ENCODE measurements around the gene PYCR2.
"Not testable (repeated sequence)": the region's sequence is repeated elsewhere in the genome, so short reads cannot be mapped to it uniquely, and the experiment has no call there.

The PYCR2 gene

GRCh38 chr1:225941942-225942222, 17.8 kb upstream of the PYCR2 start:
- DNase-seq (ENCODE audit: low read depth) = no peak
- no peak overlapping the region for H3K4me3 ChIP-seq (ENCODE audit: low read length)
- no peak for TF ChIP-seq CTCF (conservative IDR thresholded peaks at IDR 0.05; ENCODE audit: low read depth, low read length)

- DNase-seq (ENCODE audit: low read depth) = no peak
- TF ChIP-seq CTCF (conservative IDR thresholded peaks at IDR 0.05; ENCODE audit: low read depth, low read length) = no peak
- H3K4me3 ChIP-seq (ENCODE audit: low read length) = no peak within 1 kb of the TSS
Measured at GRCh38 chr1:225941187-225941941, 17.3 kb upstream of the PYCR2 start, which contains the start of gene LEFTY2. Gene LEFTY2, minus strand, starts transcription at chr1:225941220. Its CDS starts 80 bp downstream, at chr1:225941140.

GRCh38 chr1:225940385-225941151, 16.5 kb upstream of the PYCR2 start:
- no peak for DNase-seq (ENCODE audit: low read depth)
- H3K4me3 ChIP-seq (ENCODE audit: low read length) = no peak overlapping the region
- no peak for TF ChIP-seq CTCF (conservative IDR thresholded peaks at IDR 0.05; ENCODE audit: low read depth, low read length)

- not testable (repeated sequence) for H3K4me3 ChIP-seq (ENCODE audit: low read length); DNase-seq (ENCODE audit: low read depth)
Measured at GRCh38 chr1:225939939-225940310, 15.9 kb upstream of the PYCR2 start.

GRCh38 chr1:225939097-225939938, 15.3 kb upstream of the PYCR2 start:
- not testable (repeated sequence) for H3K4me3 ChIP-seq (ENCODE audit: low read length); DNase-seq (ENCODE audit: low read depth)

GRCh38 chr1:225937048-225937968, 13.3 kb upstream of the PYCR2 start:
- no peak for TF ChIP-seq CTCF (conservative IDR thresholded peaks at IDR 0.05; ENCODE audit: low read depth, low read length)
- no peak overlapping the region for H3K4me3 ChIP-seq (ENCODE audit: low read length)
- DNase-seq (ENCODE audit: low read depth) = no peak

GRCh38 chr1:225936523-225936922, 12.5 kb upstream of the PYCR2 start:
- TF ChIP-seq CTCF (conservative IDR thresholded peaks at IDR 0.05; ENCODE audit: low read depth, low read length) = no peak
- DNase-seq (ENCODE audit: low read depth) = no peak
- H3K4me3 ChIP-seq (ENCODE audit: low read length) = no peak overlapping the region

GRCh38 chr1:225936086-225936485, 12.0 kb upstream of the PYCR2 start:
- H3K4me3 ChIP-seq (ENCODE audit: low read length); DNase-seq (ENCODE audit: low read depth): not testable (repeated sequence)

Data from retinal pigment epithelial cell (primary cell).